H1 (cell line): ENCODE data around the gene CHRM4. TPM values are rescaled to one million over a fixed set of nuclear protein-coding genes. Genes with fewer than 3 reads are reported as not detected.

ENCODE experiments used
- MAFK ChIP-seq: IDR thresholded peaks from 2 replicates; pipeline ENCODE4 v1.6.1; 2012; ENCODE audit warnings: low read depth, mild to moderate bottlenecking, improper control_type of control experiment, low read length
- MAX ChIP-seq: IDR thresholded peaks from 2 replicates; pipeline ENCODE4 v1.6.1; 2012; ENCODE audit warnings: inconsistent platforms
- PHF8 ChIP-seq: fragments of 200-600 bp; sonication (generic); conservative IDR thresholded peaks from 2 replicates; pipeline ENCODE4 v1.7.1; 2012; ENCODE audit warnings: low read depth, mild to moderate bottlenecking, inconsistent platforms, low read length, moderate library complexity
- RNF2 ChIP-seq: fragments of 200-900, 300-1000 bp; sonication (generic); IDR thresholded peaks from 2 replicates; pipeline ENCODE4 v1.7.1; 2016; ENCODE audit warnings: borderline replicate concordance, low read depth, mild to moderate bottlenecking, antibody characterized with exemption, low read length; ENCODE audit not compliant: poor library complexity, severe bottlenecking; ENCODE audit errors: missing control alignments
- SIN3A ChIP-seq, 2 experiments: IDR thresholded peaks in 1 of 2; conservative IDR thresholded peaks in 1 of 2; 2 replicates each; pipeline ENCODE4 v1.6.1; 2011 to 2012; ENCODE audit warnings: low read length in 2 of 2, improper control_type of control experiment in 1 of 2, low read depth in 1 of 2, mild to moderate bottlenecking in 1 of 2
- polyA plus RNA-seq, 7 experiments: library from polyadenylated mRNA; depleted of rRNA in 3 of 7; stranded (reverse) in 5 of 7; unstranded in 2 of 7; fragments of >200 nt in 5 of 7; fragments of 200-250 nt in 2 of 7; gene quantifications; 1 replicate in 5 of 7; 2 replicates in 1 of 7; 4 replicates in 1 of 7; pipeline versions ENCODE4 v1.2.1 to v1.2.3, GENCODE V29; 2011 to 2013; ENCODE audit warnings: missing spikeins in 2 of 7, mixed read lengths in 2 of 7
- total RNA-seq: library from RNA; stranded (reverse); fragmentation: NEBNext Ultra II Directional; extraction: Animal tissue kit (Norgen Biotek cat#: 25700); gene quantifications from 2 replicates; pipeline ENCODE4 v1.2.1, GENCODE V29; 2021

The CHRM4 gene
- total and polyA plus RNA-seq, 2 of the 8 experiments (the other 6 are each of a cell fraction or from before 2014, with no cell fraction given) = 1.1 to 1.3 TPM

DNA sequence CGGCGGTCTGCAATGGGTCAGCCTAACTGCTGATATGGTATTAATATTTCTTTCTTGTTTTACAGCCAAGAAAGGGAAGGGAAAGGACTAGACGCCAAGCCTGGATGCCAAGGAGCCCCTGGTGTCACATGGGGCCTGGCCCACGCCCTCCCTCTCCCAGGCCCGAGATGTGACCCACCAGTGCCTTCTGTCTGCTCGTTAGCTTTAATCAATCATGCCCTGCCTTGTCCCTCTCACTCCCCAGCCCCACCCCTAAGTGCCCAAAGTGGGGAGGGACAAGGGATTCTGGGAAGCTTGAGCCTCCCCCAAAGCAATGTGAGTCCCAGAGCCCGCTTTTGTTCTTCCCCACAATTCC is 8.2 kb downstream of the CHRM4 start (continued):
- TF ChIP-seq RNF2 = no peak
- TF ChIP-seq PHF8 = no peak
- TF ChIP-seq SIN3A (conservative IDR thresholded peaks at IDR 0.05 in 1 of 2, IDR thresholded peaks at IDR 0.05 in 1 of 2; ENCODE audit: low read depth in 1 of 2, low read length in 2 of 2) = no peak
- no peak for TF ChIP-seq MAFK
- no peak for TF ChIP-seq MAX
